Loucy (cell line): ENCODE measurements around the gene CAB39.

Experiments used
- H2AFZ ChIP-seq: fragments of 200-600 bp; sonication (generic); 2 replicates; pipeline ENCODE4 v1.6.0; 2016; ENCODE audit warnings: antibody characterized with exemption, mild to moderate bottlenecking, low read length, moderate library complexity
- H3F3A ChIP-seq: fragments of 200-600 bp; 2 replicates; pipeline ENCODE4 v1.6.0; 2016; ENCODE audit warnings: antibody characterized with exemption, low read depth, mild to moderate bottlenecking
- H3K27me3 ChIP-seq: fragments of 200-600 bp; sonication (generic); 2 replicates; pipeline ENCODE4 v1.6.1; 2014; ENCODE audit warnings: low read length, mild to moderate bottlenecking; ENCODE audit not compliant: insufficient read depth, poor library complexity, severe bottlenecking
- H3K36me3 ChIP-seq: fragments of 200-600 bp; sonication (generic); 2 replicates; pipeline ENCODE4 v1.6.1; 2016; ENCODE audit warnings: low read length; ENCODE audit not compliant: insufficient read depth
- H3K4me1 ChIP-seq: fragments of 200-600 bp; sonication (generic); 2 replicates; pipeline ENCODE4 v1.5.1; 2014; ENCODE audit warnings: low read length, mild to moderate bottlenecking; ENCODE audit not compliant: insufficient read depth, poor library complexity, severe bottlenecking
- H3K4me2 ChIP-seq: fragments of 200-600 bp; sonication (generic); 2 replicates; pipeline ENCODE4 v1.6.0; 2014; ENCODE audit warnings: antibody characterized with exemption, low read length, low read depth, mild to moderate bottlenecking; ENCODE audit not compliant: poor library complexity, severe bottlenecking
- H3K4me3 ChIP-seq: fragments of 200-600 bp; sonication (generic); 2 replicates; pipeline ENCODE4 v1.5.1; 2014; ENCODE audit warnings: low read length, mild to moderate bottlenecking, mixed read lengths; ENCODE audit not compliant: poor library complexity, severe bottlenecking
- H3K79me2 ChIP-seq: fragments of 200-600 bp; sonication (generic); 2 replicates; pipeline ENCODE4 v1.6.1; 2014; ENCODE audit warnings: low read length; ENCODE audit not compliant: insufficient read depth
- H3K9ac ChIP-seq: fragments of 200-600 bp; sonication (generic); 2 replicates; pipeline ENCODE4 v1.6.0; 2014; ENCODE audit warnings: mild to moderate bottlenecking, low read depth, low read length, moderate library complexity; ENCODE audit not compliant: poor library complexity, severe bottlenecking
- H3K9me2 ChIP-seq: fragments of 200-600 bp; sonication (generic); replicated peaks from 2 replicates; pipeline ENCODE4 v1.6.1; 2016; ENCODE audit warnings: low read depth, low read length, mixed read lengths
- H3K9me3 ChIP-seq: fragments of 200-600 bp; sonication (generic); 2 replicates; pipeline ENCODE4 v1.6.1; 2014; ENCODE audit warnings: mild to moderate bottlenecking, antibody characterized with exemption, low read length, low read depth; ENCODE audit not compliant: insufficient read depth
- H4K20me1 ChIP-seq: fragments of 200-600 bp; sonication (generic); 2 replicates; pipeline ENCODE4 v1.6.0; 2014; ENCODE audit warnings: antibody characterized with exemption, low read length, mild to moderate bottlenecking; ENCODE audit not compliant: insufficient read depth, poor library complexity, severe bottlenecking
- CTCF ChIP-seq: fragments of 200-600 bp; sonication (generic); conservative IDR thresholded peaks from 2 replicates; pipeline ENCODE4 v1.5.1; 2014; ENCODE audit warnings: mild to moderate bottlenecking, antibody characterized with exemption, low read length
- EZH2phosphoT487 ChIP-seq: fragments of 200-600 bp; IDR thresholded peaks from 2 replicates; pipeline ENCODE4 v1.6.1; 2018; ENCODE audit warnings: antibody characterized with exemption, mild to moderate bottlenecking, moderate library complexity, borderline replicate concordance

The CAB39 gene

GRCh38 chr2:230712443-230713330, at the start of gene CAB39:
CAB39 (plus strand) TSS chr2:230712842; CDS start chr2:230760002, 47,160 bp downstream.
- Histone ChIP-seq H3K4me2 (peak within 1 kb of the TSS; percentile 90), H3K79me2 (peaks cover 48% of the 10 kb centered on the region), H3K27me3 (peaks cover 6% of the 10 kb centered on the region), H3K9me2 (no peaks in the 10 kb centered on the region), H2AFZ (peak within 1 kb of the TSS; percentile 90), H3K4me1 (peaks cover 39% of the 10 kb centered on the region), H3K9ac (peak within 1 kb of the TSS; percentile 85), H3F3A (no peaks in the 10 kb centered on the region), H3K36me3 (no peaks in the 10 kb centered on the region), H3K9me3 (no peaks in the 10 kb centered on the region), H3K4me3 (peak within 1 kb of the TSS; percentile 84), H4K20me1 (peaks cover 45% of the 10 kb centered on the region)
- TF ChIP-seq CTCF = peak; percentile 70
- TF ChIP-seq EZH2phosphoT487 = no peak

GRCh38 chr2:230664128-230664527, 48.5 kb upstream of the CAB39 start:
- Histone ChIP-seq H3K9me2 (no peaks in the 10 kb centered on the region), H3K9me3 (no peaks in the 10 kb centered on the region), H4K20me1 (no peaks in the 10 kb centered on the region), H3K79me2 (no peaks in the 10 kb centered on the region), H3K36me3 (no peaks in the 10 kb centered on the region), H3K4me2 (peak overlapping the region; percentile 11), H3F3A (peaks cover 14% of the 10 kb centered on the region; the same call in 1 of the 2 replicates), H3K4me1 (peaks cover 90% of the 10 kb centered on the region), H3K27me3 (no peaks in the 10 kb centered on the region), H2AFZ (no peak overlapping the region), H3K9ac (peak overlapping the region; percentile 3), H3K4me3 (no peak overlapping the region)
- TF ChIP-seq CTCF = no peak
- no peak for TF ChIP-seq EZH2phosphoT487

GRCh38 chr2:230664844-230665243, 47.8 kb upstream of the CAB39 start:
- Histone ChIP-seq H3K9ac (peak overlapping the region; percentile 3), H3K4me3 (no peak overlapping the region), H4K20me1 (no peaks in the 10 kb centered on the region), H3F3A (peaks cover 9% of the 10 kb centered on the region; the same call in 1 of the 2 replicates), H3K9me2 (no peaks in the 10 kb centered on the region), H3K79me2 (no peaks in the 10 kb centered on the region), H3K4me2 (peak overlapping the region; percentile 11), H3K4me1 (peaks cover 92% of the 10 kb centered on the region), H3K27me3 (no peaks in the 10 kb centered on the region), H2AFZ (no peak overlapping the region), H3K9me3 (no peaks in the 10 kb centered on the region), H3K36me3 (no peaks in the 10 kb centered on the region)
- TF ChIP-seq CTCF (no peak), EZH2phosphoT487 (no peak)
